ENCODE data around the gene CCDC187. TPM values are rescaled to one million over a fixed set of nuclear protein-coding genes. Genes with fewer than 3 reads are reported as not detected.

CCDC187 gene
- total RNA-seq, 2 experiments from 2014 or later, result not detected

- ChIA-PET POLR2A (no interaction called here), CTCF (no interaction called here)
- no peak for DNase-seq
- H3K9me3 Mint-ChIP-seq, result no peaks in the 10 kb centered on the region
- no peaks in the 10 kb centered on the region for H3K4me1 Mint-ChIP-seq
- no peak overlapping the region for H3K27ac Mint-ChIP-seq
- H3K4me3 Mint-ChIP-seq, result no peak overlapping the region
- H3K27me3 Mint-ChIP-seq, result no peaks in the 10 kb centered on the region
- no peaks in the 10 kb centered on the region for H3K36me3 Mint-ChIP-seq (ENCODE audit: low read depth)
Observed at GRCh38 chr9:136300866-136301265, 3.0 kb downstream of the CCDC187 start.

- no peak overlapping the region for H3K4me3 Mint-ChIP-seq
- no peaks in the 10 kb centered on the region for H3K9me3 Mint-ChIP-seq
- no peak for DNase-seq
- H3K36me3 Mint-ChIP-seq (ENCODE audit: low read depth), result no peaks in the 10 kb centered on the region
- H3K27ac Mint-ChIP-seq, result no peak overlapping the region
- no peaks in the 10 kb centered on the region for H3K4me1 Mint-ChIP-seq
- POLR2A ChIA-PET, result no interaction called here
- CTCF ChIA-PET, result interaction anchor here (0.7 kb wide), 1 partner anchor 268 kb away, joined by 4 read pairs; no protein-coding TSS in a partner anchor
- no peaks in the 10 kb centered on the region for H3K27me3 Mint-ChIP-seq
Observed at GRCh38 chr9:136300016-136300545, 3.8 kb downstream of the CCDC187 start.

GRCh38 chr9:136299541-136299940 is 4.4 kb downstream of the CCDC187 start:
- CTCF ChIA-PET, result no interaction called here
- no peaks in the 10 kb centered on the region for H3K9me3 Mint-ChIP-seq
- no peaks in the 10 kb centered on the region for H3K36me3 Mint-ChIP-seq (ENCODE audit: low read depth)
- H3K27me3 Mint-ChIP-seq, result no peaks in the 10 kb centered on the region
- H3K27ac Mint-ChIP-seq, result no peak overlapping the region
- no peak for DNase-seq
- POLR2A ChIA-PET, result no interaction called here
- no peak overlapping the region for H3K4me3 Mint-ChIP-seq
- H3K4me1 Mint-ChIP-seq, result no peaks in the 10 kb centered on the region

- no peak overlapping the region for H3K4me3 Mint-ChIP-seq
- H3K9me3 Mint-ChIP-seq, result no peaks in the 10 kb centered on the region
- H3K36me3 Mint-ChIP-seq (ENCODE audit: low read depth), result no peaks in the 10 kb centered on the region
- no peak overlapping the region for H3K27ac Mint-ChIP-seq
- H3K4me1 Mint-ChIP-seq, result no peaks in the 10 kb centered on the region
- POLR2A ChIA-PET, result no interaction called here
- CTCF ChIA-PET, result no interaction called here
- H3K27me3 Mint-ChIP-seq, result no peaks in the 10 kb centered on the region
- no peak for DNase-seq
Observed at GRCh38 chr9:136299116-136299515, 4.8 kb downstream of the CCDC187 start.

- POLR2A ChIA-PET, result no interaction called here
- no peaks in the 10 kb centered on the region for H3K27me3 Mint-ChIP-seq
Observed at GRCh38 chr9:136297766-136298735, 5.8 kb downstream of the CCDC187 start.

GRCh38 chr9:136297016-136297691 is 6.7 kb downstream of the CCDC187 start:
- no peaks in the 10 kb centered on the region for H3K9me3 Mint-ChIP-seq
- CTCF ChIA-PET, result no interaction called here
- H3K36me3 Mint-ChIP-seq (ENCODE audit: low read depth), result no peaks in the 10 kb centered on the region
- H3K27me3 Mint-ChIP-seq, result no peaks in the 10 kb centered on the region
- no peak overlapping the region for H3K27ac Mint-ChIP-seq
- POLR2A ChIA-PET, result no interaction called here
- H3K4me3 Mint-ChIP-seq, result no peak overlapping the region
- no peaks in the 10 kb centered on the region for H3K4me1 Mint-ChIP-seq
- DNase-seq, result no peak

More at GRCh38 chr9:136297766-136298735, 5.8 kb downstream of the CCDC187 start:
- CTCF ChIA-PET, result no interaction called here
- Mint-ChIP-seq H3K9me3 (no peaks in the 10 kb centered on the region), H3K36me3 (ENCODE audit: low read depth) (no peaks in the 10 kb centered on the region), H3K4me1 (no peaks in the 10 kb centered on the region), H3K27ac (no peak overlapping the region), H3K4me3 (no peak overlapping the region)
- DNase-seq, result no peak

GRCh38 chr9:136296434-136297015 is 7.4 kb downstream of the CCDC187 start:
- no peaks in the 10 kb centered on the region for H3K36me3 Mint-ChIP-seq (ENCODE audit: low read depth)
- H3K4me1 Mint-ChIP-seq, result no peaks in the 10 kb centered on the region
- no peak overlapping the region for H3K27ac Mint-ChIP-seq
- no peaks in the 10 kb centered on the region for H3K9me3 Mint-ChIP-seq
- ChIA-PET CTCF (no interaction called here), POLR2A (no interaction called here)
- no peaks in the 10 kb centered on the region for H3K27me3 Mint-ChIP-seq
- DNase-seq, result no peak
- H3K4me3 Mint-ChIP-seq, result no peak overlapping the region

- H3K9me3 Mint-ChIP-seq, result no peaks in the 10 kb centered on the region
- CTCF ChIA-PET, result no interaction called here
- H3K36me3 Mint-ChIP-seq (ENCODE audit: low read depth), result no peaks in the 10 kb centered on the region
- no peak overlapping the region for H3K27ac Mint-ChIP-seq
- DNase-seq, result no peak
- H3K4me3 Mint-ChIP-seq, result no peak overlapping the region
- H3K27me3 Mint-ChIP-seq, result no peaks in the 10 kb centered on the region
- H3K4me1 Mint-ChIP-seq, result no peaks in the 10 kb centered on the region
- POLR2A ChIA-PET, result no interaction called here
Observed at GRCh38 chr9:136295542-136296433, 8.1 kb downstream of the CCDC187 start.

GRCh38 chr9:136295055-136295454 is 8.8 kb downstream of the CCDC187 start:
- Mint-ChIP-seq H3K36me3 (ENCODE audit: low read depth) (no peaks in the 10 kb centered on the region), H3K4me1 (no peaks in the 10 kb centered on the region), H3K4me3 (no peak overlapping the region), H3K27me3 (no peaks in the 10 kb centered on the region), H3K27ac (no peak overlapping the region), H3K9me3 (no peaks in the 10 kb centered on the region)
- ChIA-PET CTCF (no interaction called here), POLR2A (no interaction called here)
- DNase-seq, result no peak

- H3K9me3 Mint-ChIP-seq, result no peaks in the 10 kb centered on the region
- no peak overlapping the region for H3K27ac Mint-ChIP-seq
- no peaks in the 10 kb centered on the region for H3K27me3 Mint-ChIP-seq
- CTCF ChIA-PET, result no interaction called here
- H3K4me1 Mint-ChIP-seq, result no peaks in the 10 kb centered on the region
- H3K4me3 Mint-ChIP-seq, result no peak overlapping the region
- no peaks in the 10 kb centered on the region for H3K36me3 Mint-ChIP-seq (ENCODE audit: low read depth)
- DNase-seq, result no peak
- POLR2A ChIA-PET, result no interaction called here
Observed at GRCh38 chr9:136294437-136294836, 9.5 kb downstream of the CCDC187 start.

- POLR2A ChIA-PET, result no interaction called here
Observed at GRCh38 chr9:136293476-136294077, 10.3 kb downstream of the CCDC187 start.

More at GRCh38 chr9:136293476-136294077, 10.3 kb downstream of the CCDC187 start:
- Mint-ChIP-seq H3K9me3 (no peaks in the 10 kb centered on the region), H3K36me3 (ENCODE audit: low read depth) (no peaks in the 10 kb centered on the region), H3K27me3 (no peaks in the 10 kb centered on the region), H3K27ac (no peak overlapping the region), H3K4me1 (no peaks in the 10 kb centered on the region), H3K4me3 (no peak overlapping the region)
- CTCF ChIA-PET, result no interaction called here
- no peak for DNase-seq
